Brain pericyte (primary cell): ENCODE measurements around the gene MED13L.
A peak's percentile ranks its signal among the peaks of the same experiment; 100 is the strongest.
"Not testable (repeated sequence)": the region's sequence is repeated elsewhere in the genome, so short reads cannot be mapped to it uniquely, and the experiment has no call there.

Experiments
- DNase-seq: peaks from one replicate; pipeline ENCODE4 v3.0.0-alpha.2; 2012; ENCODE audit warnings: low read depth, low spot score

Gene MED13L

DNA sequence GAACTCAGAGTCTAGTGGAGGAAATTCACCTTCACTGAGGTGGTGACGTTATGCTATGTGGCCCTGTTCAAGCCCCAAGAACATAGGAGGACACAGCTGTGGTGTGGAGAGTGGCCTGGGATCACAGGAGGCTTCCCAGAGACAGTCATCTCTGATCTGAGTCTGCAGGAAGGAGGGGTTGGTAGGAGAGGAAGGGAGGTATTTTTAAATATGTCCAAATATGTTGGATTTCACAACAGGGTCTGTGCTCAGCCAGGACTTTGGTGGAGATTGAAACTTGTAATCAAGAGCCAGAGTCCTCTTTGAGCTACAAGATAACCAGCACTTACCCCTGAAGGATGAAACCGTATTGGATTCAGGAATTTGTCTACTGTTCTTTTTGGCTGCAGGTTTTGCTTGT lies 26.4 kb upstream of the MED13L start:
- no peak for DNase-seq

GRCh38 chr12:116303066-116303465 lies 25.6 kb upstream of the MED13L start:
- DNase-seq, result no peak

DNA sequence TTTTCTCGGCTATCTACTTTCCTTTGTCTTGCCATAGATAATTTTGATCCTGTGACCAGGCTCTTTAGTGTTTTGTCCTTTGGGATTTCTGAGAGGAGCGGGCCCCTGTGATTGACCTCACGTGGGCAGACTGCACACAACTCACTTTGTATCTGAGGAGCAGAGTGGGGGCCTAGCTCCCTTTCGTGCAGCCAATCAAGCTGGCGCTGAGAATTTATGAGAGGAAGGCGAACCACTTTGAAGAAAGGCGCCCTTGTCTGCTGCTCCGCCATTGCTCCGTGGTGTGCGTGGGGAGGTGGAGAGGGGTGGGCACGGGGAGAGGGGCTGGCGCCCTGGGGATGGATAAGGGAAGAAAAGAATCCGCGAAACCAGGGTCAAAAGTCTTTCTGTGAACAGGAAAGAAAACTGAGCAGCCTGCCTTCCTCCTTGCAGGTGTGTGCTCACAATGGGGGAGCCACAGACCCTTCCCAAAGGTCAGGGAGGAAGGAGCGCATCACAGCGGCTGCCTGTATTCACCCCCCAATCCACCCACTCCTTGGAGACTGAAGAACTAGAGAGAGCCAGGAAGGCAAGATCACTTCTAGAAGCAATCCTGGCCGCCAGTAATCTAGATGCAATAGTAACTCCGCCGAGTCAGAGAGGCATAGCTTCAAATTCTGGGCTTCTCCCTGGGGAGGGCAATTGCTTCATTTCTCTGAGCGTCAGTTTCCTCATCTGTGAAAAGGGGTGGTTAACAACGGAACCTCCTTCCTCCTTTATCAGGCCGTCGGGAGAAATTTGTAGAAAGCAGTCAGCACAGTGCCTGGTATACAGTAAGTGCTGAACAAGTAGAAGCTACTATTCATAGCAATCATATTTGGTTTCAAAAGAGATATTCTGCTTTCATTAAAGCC lies 24.9 kb upstream of the MED13L start:
- DNase-seq, result no peak

- DNase-seq, result no peak
Measured at GRCh38 chr12:116301621-116302020, 24.1 kb upstream of the MED13L start.

GRCh38 chr12:116299665-116300328 lies 22.3 kb upstream of the MED13L start:
- peak; percentile 48 for DNase-seq

GRCh38 chr12:116299064-116299463 lies 21.6 kb upstream of the MED13L start:
- no peak for DNase-seq

GRCh38 chr12:116298578-116298977 lies 21.1 kb upstream of the MED13L start:
- DNase-seq, result no peak

DNA sequence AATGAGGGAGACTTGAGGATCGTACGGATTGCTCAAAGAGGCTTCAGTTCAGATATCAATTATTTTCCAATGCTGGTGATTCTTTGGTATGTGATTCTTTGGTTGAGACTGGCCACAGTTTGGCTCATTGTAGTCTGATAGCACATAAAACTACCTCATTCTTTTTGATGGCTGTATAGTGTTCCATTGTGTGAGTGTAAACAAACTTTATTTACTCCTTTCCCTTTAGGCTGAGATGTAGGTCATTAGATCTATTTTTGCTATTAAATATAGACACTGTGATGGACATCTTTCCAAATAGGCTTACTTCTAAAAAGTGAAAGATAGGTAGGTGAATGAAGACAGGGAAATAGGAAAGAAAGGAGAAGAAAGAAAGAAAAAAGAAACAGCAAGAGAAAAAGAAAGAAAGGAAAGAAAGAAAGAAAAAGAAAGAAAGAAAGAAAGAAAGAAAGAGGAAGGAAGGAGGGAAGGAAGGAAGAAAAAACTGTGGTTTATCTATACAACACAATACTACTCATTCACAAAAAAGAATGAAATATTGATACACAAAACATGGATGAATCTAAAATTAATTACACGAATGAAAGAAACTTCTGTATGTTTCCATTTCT lies 19.8 kb upstream of the MED13L start:
- DNase-seq, result no peak

GRCh38 chr12:116295327-116296263 lies 18.1 kb upstream of the MED13L start:
- no peak for DNase-seq

DNA sequence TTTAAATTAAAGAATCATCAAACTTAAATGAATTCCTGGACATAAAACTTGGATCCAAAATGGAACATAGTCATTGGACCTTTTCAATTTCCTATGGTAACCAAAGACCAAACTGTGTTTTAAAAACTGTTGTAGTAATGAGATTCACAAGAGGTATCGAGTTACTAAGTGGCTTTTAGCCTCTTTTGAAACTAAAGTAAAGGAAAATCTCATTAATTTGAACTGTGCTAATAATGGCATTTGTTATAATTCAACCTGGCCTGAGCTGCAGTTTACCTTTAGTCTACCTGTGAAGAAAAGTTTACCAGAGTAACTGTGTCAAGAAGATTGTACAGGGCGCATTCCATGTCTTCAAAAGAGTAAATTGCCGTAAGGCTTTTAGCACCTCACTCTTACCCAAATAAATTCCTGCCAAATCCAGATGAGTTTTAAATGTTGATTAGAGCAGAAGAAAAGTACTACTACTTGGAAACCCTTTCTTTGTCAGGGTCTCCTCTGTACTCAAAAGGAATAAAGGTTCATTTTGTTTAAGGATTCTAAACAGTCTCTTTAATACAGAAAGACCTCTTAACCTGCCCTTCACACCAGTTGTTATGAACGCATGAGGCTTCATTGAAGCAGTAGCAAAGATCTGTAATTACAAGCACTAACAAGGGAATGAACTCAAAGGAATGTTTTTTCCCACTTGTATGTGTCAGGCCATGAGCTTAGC lies 17.1 kb upstream of the MED13L start:
- DNase-seq, result no peak

- no peak for DNase-seq
Measured at GRCh38 chr12:116293687-116294453, 16.4 kb upstream of the MED13L start.

GRCh38 chr12:116291218-116291617 lies 13.7 kb upstream of the MED13L start:
- DNase-seq, result no peak

GRCh38 chr12:116288735-116289134 lies 11.2 kb upstream of the MED13L start:
- no peak for DNase-seq

DNA sequence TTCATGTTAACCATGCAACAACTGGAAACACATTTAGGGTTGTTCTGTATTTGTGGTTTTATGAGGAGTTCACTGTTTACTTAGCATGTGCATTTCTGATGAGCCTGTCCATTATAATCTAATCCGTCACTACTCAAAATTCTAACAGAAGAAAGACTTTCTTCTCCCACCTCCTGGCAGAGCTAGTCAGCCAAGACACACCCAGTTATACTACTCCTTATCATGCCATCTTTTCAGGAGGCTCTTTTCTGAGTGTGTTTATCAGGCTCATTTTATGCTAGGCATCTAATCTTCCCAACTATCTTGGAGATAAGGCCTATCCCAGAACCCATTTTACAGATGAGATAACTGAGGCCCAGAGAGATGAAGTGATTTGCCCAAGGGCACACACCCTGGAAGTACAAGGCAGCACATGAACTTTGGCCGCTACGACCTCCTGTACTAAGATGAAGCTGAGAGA lies 10.4 kb upstream of the MED13L start:
- DNase-seq, result no peak

DNA sequence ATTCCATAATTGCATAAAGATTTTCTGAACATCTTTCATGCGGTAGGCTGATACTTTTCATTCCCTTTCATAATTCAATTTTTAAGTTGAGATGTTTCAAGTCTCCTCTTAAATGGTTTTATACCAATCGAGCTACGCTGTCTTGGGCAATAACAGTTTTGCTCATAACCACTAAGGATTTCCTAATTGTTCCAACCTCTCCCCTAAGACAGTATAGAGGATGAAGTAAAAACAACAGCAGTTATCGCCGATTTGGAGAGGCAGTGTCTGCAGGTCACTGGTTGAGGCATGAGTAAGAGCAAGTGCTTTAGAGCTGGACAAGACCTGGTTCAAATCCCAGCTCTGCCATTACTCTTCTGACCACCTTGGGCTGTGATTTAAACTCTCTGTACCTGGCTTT lies 6.9 kb upstream of the MED13L start:
- no peak for DNase-seq

DNA sequence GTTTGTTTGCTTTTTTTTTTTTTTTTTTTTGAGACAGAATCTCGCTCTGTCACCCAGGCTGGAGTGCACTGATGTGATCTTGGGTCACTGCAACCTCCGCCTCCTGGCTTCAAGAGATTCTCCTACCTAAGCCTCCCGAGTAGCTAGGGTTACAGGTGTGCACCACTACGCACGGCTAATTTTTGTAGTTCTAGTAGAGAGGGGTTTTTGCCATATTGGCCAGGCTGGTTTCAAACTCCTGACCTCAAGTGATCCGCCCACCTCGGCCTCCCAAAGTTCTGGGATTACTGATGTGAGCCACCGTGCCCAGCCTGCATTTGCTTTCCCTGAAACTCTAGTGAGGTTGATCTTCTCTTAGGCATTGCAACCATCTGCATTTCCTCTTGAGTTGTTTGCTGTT lies 6.4 kb upstream of the MED13L start:
- DNase-seq, result not testable (repeated sequence)

DNA sequence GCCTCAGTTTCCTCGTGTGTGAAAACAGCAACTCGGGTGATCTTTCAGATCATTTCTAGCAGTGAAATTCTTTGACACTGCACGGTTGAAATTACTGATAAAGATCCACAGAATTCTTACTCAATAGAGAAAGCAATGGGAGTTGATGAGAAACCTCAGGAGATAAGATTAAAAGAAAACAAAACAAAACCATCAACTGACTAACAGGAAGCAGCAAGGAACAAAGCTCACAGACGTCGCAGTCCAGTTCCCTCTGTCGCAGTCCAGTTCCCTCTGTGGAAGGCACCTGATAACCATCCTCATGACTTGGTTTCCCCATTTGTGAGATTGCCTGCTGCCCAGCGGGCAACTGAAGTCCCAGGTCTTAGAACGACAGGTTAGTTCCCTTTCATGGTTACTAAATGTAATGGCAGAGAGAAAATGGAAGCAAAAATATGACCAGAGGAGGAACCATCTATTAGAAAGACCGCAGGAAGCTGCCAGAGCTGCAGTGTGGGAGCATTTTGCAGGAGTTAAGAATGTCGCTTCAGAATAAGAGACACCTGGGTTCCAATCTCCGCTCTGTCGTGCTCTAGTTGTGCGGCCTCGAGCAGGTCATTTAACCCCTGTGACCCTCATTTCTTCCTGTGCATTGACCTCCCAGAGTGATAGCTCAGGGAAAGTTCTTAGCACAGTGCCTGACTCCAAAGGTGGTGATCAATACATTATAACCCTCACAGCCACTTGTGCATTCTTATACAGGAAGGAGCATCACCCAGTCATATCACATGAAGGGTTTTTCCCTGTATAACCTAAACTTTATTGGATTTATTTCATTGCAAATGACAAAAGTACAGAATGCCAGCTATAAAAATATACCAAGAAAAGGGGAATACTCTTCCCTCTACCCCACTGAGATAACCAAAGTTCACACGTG lies 5.1 kb upstream of the MED13L start:
- DNase-seq, result no peak

DNA sequence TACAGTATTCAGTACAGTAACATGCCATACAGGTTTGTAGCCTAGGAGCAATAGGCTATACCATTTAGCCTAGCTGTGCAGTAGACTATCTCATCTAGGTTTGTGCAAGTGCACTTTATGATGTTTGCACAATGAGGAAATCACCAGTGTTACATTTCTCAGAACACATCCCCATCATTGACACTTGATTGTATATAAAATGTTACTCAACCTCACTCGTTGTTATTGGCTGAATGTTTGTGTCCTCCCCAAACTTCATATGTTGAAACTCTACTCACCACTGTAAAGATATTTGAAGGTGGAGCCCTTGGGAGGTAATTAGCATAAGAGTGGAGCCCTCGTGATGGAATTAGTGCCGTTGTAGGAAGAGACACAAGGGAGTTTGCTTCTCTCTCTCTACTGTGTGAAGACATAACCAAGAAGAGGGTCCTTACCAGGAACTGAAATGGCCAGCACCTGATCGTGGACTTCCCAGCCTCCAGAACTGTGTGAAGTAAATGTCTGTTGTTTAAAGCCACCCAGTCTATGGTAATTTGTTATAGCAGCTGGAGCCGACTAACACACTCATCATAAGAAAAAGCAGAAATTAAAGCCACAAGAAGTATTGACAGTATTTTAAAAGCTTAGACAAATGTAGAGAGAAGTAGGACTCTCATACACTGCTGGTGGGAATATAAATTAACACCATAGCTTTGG lies 3.2 kb upstream of the MED13L start:
- DNase-seq, result no peak
